HG03342 (cell line): ENCODE measurements around the gene SMPD3.
A peak's percentile ranks its signal among the peaks of the same experiment; 100 is the strongest.
"Not testable (repeated sequence)": the region's sequence is repeated elsewhere in the genome, so short reads cannot be mapped to it uniquely, and the experiment has no call there.

Experiments used
- ATAC-seq: cut with Tn5 transposase; IDR thresholded peaks from one replicate; pipeline ENCODE4 v1.9.1; 2021; ENCODE audit warnings: mild to moderate bottlenecking, moderate library complexity; ENCODE audit not compliant: unreplicated experiment

The SMPD3 gene

GRCh38 chr16:68448360-68448970 is at the start of gene SMPD3:
SMPD3 (minus strand) TSS chr16:68448508; CDS start chr16:68372181, 76,327 bp downstream.
- ATAC-seq: peak; percentile 89

GRCh38 chr16:68496689-68497088 is 48.4 kb upstream of the SMPD3 start:
- ATAC-seq: no peak

- not testable (repeated sequence) for ATAC-seq
Observed at GRCh38 chr16:68494261-68494660, 46.0 kb upstream of the SMPD3 start.

GRCh38 chr16:68493412-68494070 is 45.2 kb upstream of the SMPD3 start:
- ATAC-seq: no peak

GRCh38 chr16:68492543-68493411 is 44.5 kb upstream of the SMPD3 start:
- ATAC-seq: no peak

GRCh38 chr16:68492151-68492542 is 43.8 kb upstream of the SMPD3 start:
- ATAC-seq: no peak

- ATAC-seq: no peak
Observed at GRCh38 chr16:68491576-68491950, 43.3 kb upstream of the SMPD3 start.

- no peak for ATAC-seq
Observed at GRCh38 chr16:68490829-68491575, 42.7 kb upstream of the SMPD3 start.

GRCh38 chr16:68490358-68490757 is 42.0 kb upstream of the SMPD3 start:
- no peak for ATAC-seq

- no peak for ATAC-seq
Observed at GRCh38 chr16:68488554-68488953, 40.2 kb upstream of the SMPD3 start.

- ATAC-seq: no peak
Observed at GRCh38 chr16:68487669-68488068, 39.4 kb upstream of the SMPD3 start.

- ATAC-seq: no peak
Observed at GRCh38 chr16:68487203-68487514, 38.9 kb upstream of the SMPD3 start.

GRCh38 chr16:68486502-68487202 is 38.3 kb upstream of the SMPD3 start:
- ATAC-seq: no peak

- no peak for ATAC-seq
Observed at GRCh38 chr16:68481636-68482035, 33.3 kb upstream of the SMPD3 start.

- no peak for ATAC-seq
Observed at GRCh38 chr16:68480084-68480995, 32.0 kb upstream of the SMPD3 start.

GRCh38 chr16:68479271-68479670 is 31.0 kb upstream of the SMPD3 start:
- ATAC-seq: no peak

GRCh38 chr16:68478526-68479250 is 30.4 kb upstream of the SMPD3 start:
- ATAC-seq: no peak

GRCh38 chr16:68475071-68475470 is 26.8 kb upstream of the SMPD3 start:
- no peak for ATAC-seq
